KMS-11 (cell line): ENCODE results near the gene KYAT1.
A peak's percentile ranks its signal among the peaks of the same experiment; 100 is the strongest.

ENCODE experiments used
- H2AFZ ChIP-seq: fragments of 200-600 bp; sonication (generic); 2 replicates; pipeline ENCODE4 v1.6.1; 2016; ENCODE audit warnings: antibody characterized with exemption, mixed run types, low read depth
- H3K27ac ChIP-seq: fragments of 200-600 bp; sonication (generic); 2 replicates; pipeline ENCODE4 v1.6.1; 2016; ENCODE audit warnings: mild to moderate bottlenecking, mixed run types
- H3K27me3 ChIP-seq: fragments of 200-600 bp; sonication (generic); 2 replicates; pipeline ENCODE4 v1.6.1; 2017; ENCODE audit warnings: mild to moderate bottlenecking, low read depth, mixed run types, moderate library complexity; ENCODE audit not compliant: insufficient read depth
- H3K36me3 ChIP-seq: fragments of 200-600 bp; sonication (generic); 2 replicates; pipeline ENCODE4 v1.6.1; 2017; ENCODE audit warnings: mild to moderate bottlenecking, mixed run types; ENCODE audit not compliant: insufficient read depth
- H3K4me1 ChIP-seq: fragments of 200-600 bp; sonication (generic); 2 replicates; pipeline ENCODE4 v1.6.1; 2016; ENCODE audit warnings: mild to moderate bottlenecking, low read depth, mixed run types; ENCODE audit not compliant: poor library complexity, severe bottlenecking
- H3K4me2 ChIP-seq: fragments of 200-600 bp; sonication (generic); 2 replicates; pipeline ENCODE4 v1.7.0; 2016; ENCODE audit warnings: mild to moderate bottlenecking, mixed run types
- H3K4me3 ChIP-seq: fragments of 200-600 bp; sonication (generic); IDR thresholded peaks from 2 replicates; pipeline ENCODE4 v1.6.1; 2017; ENCODE audit warnings: low read depth, low read length, mixed read lengths; ENCODE audit not compliant: insufficient read depth
- H3K79me2 ChIP-seq: fragments of 200-600 bp; sonication (generic); 2 replicates; pipeline ENCODE4 v1.6.1; 2016; ENCODE audit warnings: low read depth, mixed run types; ENCODE audit not compliant: insufficient read depth
- H3K9ac ChIP-seq: fragments of 200-600 bp; sonication (generic); 2 replicates; pipeline ENCODE4 v1.6.1; 2016; ENCODE audit warnings: mild to moderate bottlenecking, mixed run types
- H4K20me1 ChIP-seq: fragments of 200-600 bp; sonication (generic); 2 replicates; pipeline ENCODE4 v1.6.1; 2016; ENCODE audit warnings: mild to moderate bottlenecking, mixed run types; ENCODE audit not compliant: insufficient read depth
- CTCF ChIP-seq: fragments of 200-600 bp; sonication (generic); conservative IDR thresholded peaks from 2 replicates; pipeline ENCODE4 v1.6.1; 2017; ENCODE audit warnings: low read depth, mild to moderate bottlenecking, antibody characterized with exemption, low read length, moderate library complexity, mixed read lengths

KYAT1 gene

GRCh38 chr9:128885798-128886197 lies 4.0 kb upstream of the KYAT1 start:
- peaks cover 10% of the 10 kb centered on the region for H3K4me1 ChIP-seq
- H3K36me3 ChIP-seq, result no peaks in the 10 kb centered on the region
- no peak overlapping the region for H2AFZ ChIP-seq
- no peaks in the 10 kb centered on the region for H3K27me3 ChIP-seq
- H3K4me2 ChIP-seq, result no peak overlapping the region
- TF ChIP-seq CTCF, result no peak
- no peak overlapping the region for H3K9ac ChIP-seq
- no peak overlapping the region for H3K27ac ChIP-seq
- no peaks in the 10 kb centered on the region for H4K20me1 ChIP-seq
- H3K79me2 ChIP-seq, result peaks cover 27% of the 10 kb centered on the region; the same call in 1 of the 2 replicates
- no peak overlapping the region for H3K4me3 ChIP-seq

GRCh38 chr9:128885376-128885775 lies 3.6 kb upstream of the KYAT1 start:
- H3K4me3 ChIP-seq, result no peak overlapping the region
- TF ChIP-seq CTCF, result no peak
- no peak overlapping the region for H3K27ac ChIP-seq
- H4K20me1 ChIP-seq, result no peaks in the 10 kb centered on the region
- H3K4me1 ChIP-seq, result peaks cover 10% of the 10 kb centered on the region
- H3K79me2 ChIP-seq, result peaks cover 27% of the 10 kb centered on the region; the same call in 1 of the 2 replicates
- no peak overlapping the region for H3K4me2 ChIP-seq
- H3K27me3 ChIP-seq, result no peaks in the 10 kb centered on the region
- H3K9ac ChIP-seq, result no peak overlapping the region
- H3K36me3 ChIP-seq, result no peaks in the 10 kb centered on the region
- no peak overlapping the region for H2AFZ ChIP-seq

- Histone ChIP-seq H3K36me3 (no peaks in the 10 kb centered on the region), H2AFZ (no peak overlapping the region), H3K27me3 (no peaks in the 10 kb centered on the region), H3K4me2 (no peak overlapping the region; the same call in 1 of the 2 replicates), H3K4me1 (peaks cover 10% of the 10 kb centered on the region), H4K20me1 (no peaks in the 10 kb centered on the region), H3K79me2 (peaks cover 27% of the 10 kb centered on the region; the same call in 1 of the 2 replicates), H3K4me3 (no peak overlapping the region), H3K27ac (no peak overlapping the region), H3K9ac (no peak overlapping the region)
- no peak for TF ChIP-seq CTCF
Measured at GRCh38 chr9:128884164-128884563, 2.4 kb upstream of the KYAT1 start.

GRCh38 chr9:128882677-128883603 lies 1.2 kb upstream of the KYAT1 start:
- Histone ChIP-seq H4K20me1 (no peaks in the 10 kb centered on the region), H3K4me3 (no peak overlapping the region), H3K27ac (peak overlapping the region; percentile 65), H3K36me3 (no peaks in the 10 kb centered on the region), H3K9ac (peak overlapping the region; percentile 89), H3K4me2 (peak overlapping the region; percentile 97), H3K79me2 (peaks cover 27% of the 10 kb centered on the region; the same call in 1 of the 2 replicates), H2AFZ (peak overlapping the region; percentile 83), H3K4me1 (peaks cover 10% of the 10 kb centered on the region), H3K27me3 (no peaks in the 10 kb centered on the region)
- no peak for TF ChIP-seq CTCF
